A673 (cell line): ENCODE results near the gene RAB3D. TPM values are rescaled to one million over a fixed set of nuclear protein-coding genes. Genes with fewer than 3 reads are reported as not detected.

Experiments used
- BruUV-seq: library from RNA; stranded (reverse); fragments of 400-500 nt; replicated peaks from 2 replicates; lab custom pipeline; 2021; lab: Mats Ljungman, UMichigan
- CTCF ChIA-PET: fragments of 300-600 bp; sonication (Branson Sonifier 250); formaldehyde crosslinking; loops from one replicate; lab custom pipeline; 2022; ENCODE audit warnings: antibody characterized with exemption; lab: Charles Lee
- POLR2A ChIA-PET: fragments of 300-600 bp; sonication (Branson Sonifier 250); formaldehyde crosslinking; loops from one replicate; lab custom pipeline; 2022; ENCODE audit warnings: antibody characterized with exemption; ENCODE audit not compliant: low non-redundant PET; lab: Charles Lee
- DNase-seq: peaks from one replicate; pipeline ENCODE4 v3.0.0-alpha.2; 2015; ENCODE audit warnings: low spot score
- H3K27ac ChIP-seq: fragments of 200-600 bp; sonication (generic); 2 replicates; pipeline ENCODE4 v1.5.1; 2016; ENCODE audit warnings: mixed run types, low read depth, mild to moderate bottlenecking, mixed read lengths, antibody characterized with exemption, low read length; ENCODE audit not compliant: poor library complexity, severe bottlenecking
- H3K27me3 ChIP-seq: fragments of 200-600 bp; sonication (generic); replicated peaks from 2 replicates; pipeline ENCODE4 v1.6.1; 2017; ENCODE audit warnings: mixed run types, low read depth, mild to moderate bottlenecking, mixed read lengths, antibody characterized with exemption, low read length; ENCODE audit not compliant: insufficient read depth, poor library complexity
- H3K36me3 ChIP-seq: fragments of 200-600 bp; sonication (generic); 2 replicates; pipeline ENCODE4 v1.6.1; 2016; ENCODE audit warnings: mixed run types, mild to moderate bottlenecking, mixed read lengths, antibody characterized with exemption, low read length; ENCODE audit not compliant: insufficient read depth, poor library complexity, severe bottlenecking
- H3K4me1 ChIP-seq: fragments of 200-600 bp; sonication (generic); 2 replicates; pipeline ENCODE4 v1.6.1; 2017; ENCODE audit warnings: mixed run types, mild to moderate bottlenecking, mixed read lengths, antibody characterized with exemption, low read length; ENCODE audit not compliant: insufficient read depth, poor library complexity, severe bottlenecking
- H3K4me3 ChIP-seq: fragments of 200-600 bp; sonication (generic); 2 replicates; pipeline ENCODE4 v1.5.1; 2016; ENCODE audit warnings: low read depth, mixed run types, mild to moderate bottlenecking, mixed read lengths, low read length; ENCODE audit not compliant: poor library complexity, severe bottlenecking
- H3K9me3 ChIP-seq: fragments of 200-600 bp; sonication (generic); 2 replicates; pipeline ENCODE4 v1.6.1; 2016; ENCODE audit warnings: mixed run types, low read depth, mild to moderate bottlenecking, mixed read lengths, antibody characterized with exemption, low read length; ENCODE audit not compliant: poor library complexity, severe bottlenecking
- EZH2 ChIP-seq: fragments of 200-600 bp; sonication (generic); IDR thresholded peaks from 2 replicates; pipeline ENCODE4 v1.6.1; 2017; ENCODE audit warnings: borderline replicate concordance, low read depth, mild to moderate bottlenecking, mixed read lengths, antibody characterized with exemption, low read length; ENCODE audit not compliant: poor library complexity, severe bottlenecking
- intact Hi-C: fragments of 100-400 bp; cut with micrococcal nuclease; formaldehyde crosslinking; loops from one replicate; pipeline ENCODE4 v1.10.0; 2022; ENCODE audit not compliant: unreplicated experiment
- total RNA-seq: library from RNA; stranded (reverse); gene quantifications from 2 replicates; pipeline ENCODE4 v1.2.3, GENCODE V29; 2021
- TF ChIP-seq, protein P1 (sequence below): fragments of 300-800, 200-600 bp; sonication (generic); conservative IDR thresholded peaks from 2 replicates; pipeline ENCODE4 v1.5.1; 2017; ENCODE audit warnings: low read depth, mild to moderate bottlenecking, antibody characterized with exemption, low read length, moderate library complexity, mixed read lengths

Gene RAB3D
- total RNA-seq, 1 experiment from 2014 or later, result 25.4 TPM

DNA sequence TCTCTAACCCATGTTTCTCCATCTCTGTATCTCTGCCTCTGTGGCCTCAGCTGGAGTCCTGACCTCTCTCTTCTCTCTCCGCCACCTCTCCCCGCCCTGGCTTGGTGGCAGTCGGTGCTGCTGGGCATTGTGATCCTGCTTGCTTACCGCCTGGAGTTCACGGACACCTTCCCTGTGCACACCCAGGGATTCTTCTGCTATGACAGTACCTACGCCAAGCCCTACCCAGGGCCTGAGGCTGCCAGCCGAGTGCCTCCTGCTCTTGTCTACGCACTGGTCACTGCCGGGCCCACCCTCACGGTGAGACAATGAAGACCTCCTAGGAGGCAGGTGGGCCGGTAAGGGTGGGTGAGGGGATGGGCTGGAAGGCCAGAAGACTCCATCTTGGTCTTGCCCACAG, 20.0 kb upstream of the RAB3D start:
- Histone ChIP-seq H3K9me3 (no peaks in the 10 kb centered on the region), H3K4me3 (no peak overlapping the region), H3K27me3 (no peaks in the 10 kb centered on the region), H3K36me3 (no peaks in the 10 kb centered on the region), H3K27ac (no peak overlapping the region), H3K4me1 (no peaks in the 10 kb centered on the region)
- no peak for TF ChIP-seq EZH2
- TF ChIP-seq, protein P1, sequence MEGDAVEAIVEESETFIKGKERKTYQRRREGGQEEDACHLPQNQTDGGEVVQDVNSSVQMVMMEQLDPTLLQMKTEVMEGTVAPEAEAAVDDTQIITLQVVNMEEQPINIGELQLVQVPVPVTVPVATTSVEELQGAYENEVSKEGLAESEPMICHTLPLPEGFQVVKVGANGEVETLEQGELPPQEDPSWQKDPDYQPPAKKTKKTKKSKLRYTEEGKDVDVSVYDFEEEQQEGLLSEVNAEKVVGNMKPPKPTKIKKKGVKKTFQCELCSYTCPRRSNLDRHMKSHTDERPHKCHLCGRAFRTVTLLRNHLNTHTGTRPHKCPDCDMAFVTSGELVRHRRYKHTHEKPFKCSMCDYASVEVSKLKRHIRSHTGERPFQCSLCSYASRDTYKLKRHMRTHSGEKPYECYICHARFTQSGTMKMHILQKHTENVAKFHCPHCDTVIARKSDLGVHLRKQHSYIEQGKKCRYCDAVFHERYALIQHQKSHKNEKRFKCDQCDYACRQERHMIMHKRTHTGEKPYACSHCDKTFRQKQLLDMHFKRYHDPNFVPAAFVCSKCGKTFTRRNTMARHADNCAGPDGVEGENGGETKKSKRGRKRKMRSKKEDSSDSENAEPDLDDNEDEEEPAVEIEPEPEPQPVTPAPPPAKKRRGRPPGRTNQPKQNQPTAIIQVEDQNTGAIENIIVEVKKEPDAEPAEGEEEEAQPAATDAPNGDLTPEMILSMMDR, result no peak
- intact Hi-C loops, result no loop called here
- POLR2A ChIA-PET, result no interaction called here
- no TSS peak for BruUV-seq
- DNase-seq, result no peak
- CTCF ChIA-PET, result no interaction called here

GRCh38 chr19:11356676-11357550, 17.5 kb upstream of the RAB3D start:
- Histone ChIP-seq H3K36me3 (no peaks in the 10 kb centered on the region), H3K27ac (no peak overlapping the region), H3K9me3 (no peaks in the 10 kb centered on the region), H3K4me1 (no peaks in the 10 kb centered on the region), H3K4me3 (no peak overlapping the region), H3K27me3 (no peaks in the 10 kb centered on the region)
- no TSS peak for BruUV-seq
- no peak for DNase-seq
- ChIA-PET POLR2A (no interaction called here), CTCF (no interaction called here)
- TF ChIP-seq, protein P1, result no peak
- no peak for TF ChIP-seq EZH2
- intact Hi-C loops, result no loop called here

DNA sequence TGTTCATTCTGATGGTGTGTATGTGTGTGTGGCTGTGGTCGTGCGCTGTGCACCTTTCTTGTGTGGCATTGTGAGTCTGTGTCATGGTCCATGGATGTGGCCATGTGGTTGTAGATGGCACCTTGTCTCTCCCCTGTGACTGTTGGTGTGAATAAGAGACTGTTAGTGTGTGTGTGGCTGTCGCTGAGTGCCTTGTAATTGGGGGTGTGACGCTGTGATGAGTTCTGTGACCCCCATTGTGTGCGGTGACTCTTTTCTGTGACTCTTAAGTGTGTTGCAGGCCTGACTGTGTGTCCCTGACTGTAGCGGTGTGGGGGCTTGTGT, 16.6 kb upstream of the RAB3D start:
- peak overlapping the region; percentile 63 for H3K4me3 ChIP-seq
- no peak overlapping the region for H3K27ac ChIP-seq
- ChIA-PET POLR2A (no interaction called here), CTCF (no interaction called here)
- H3K4me1 ChIP-seq, result no peaks in the 10 kb centered on the region
- no peaks in the 10 kb centered on the region for H3K27me3 ChIP-seq
- intact Hi-C loops, result no loop called here
- H3K36me3 ChIP-seq, result no peaks in the 10 kb centered on the region
- DNase-seq, result no peak
- no peak for TF ChIP-seq EZH2
- TF ChIP-seq, protein P1, result no peak
- no peaks in the 10 kb centered on the region for H3K9me3 ChIP-seq
- BruUV-seq, result no TSS peak
